Activated naive CD8-positive, alpha-beta T cell treated with anti-CD3 and anti-CD28 coated beads, Interleukin-2, amount 10 ng/mL, durations not matched to agents 7 days and 5 days (primary cell): ENCODE results near the gene PPIP5K1. TPM values are rescaled to one million over a fixed set of nuclear protein-coding genes. Genes with fewer than 3 reads are reported as not detected.

Source experiments
- ATAC-seq: fragments of 150-1000 bp; cut with Tn5 transposase; one replicate; pipeline ENCODE4 v1.10.0; 2021; ENCODE audit warnings: low read depth, moderate library complexity
- POLR2A ChIA-PET: fragments of 350-600 bp; sonication (Branson Sonifier 250); formaldehyde crosslinking; loops from one replicate; lab custom pipeline; 2021; ENCODE audit warnings: antibody characterized with exemption; lab: Charles Lee
- DNase-seq: peaks from one replicate; pipeline ENCODE4 v3.0.0; 2021
- H3K27ac Mint-ChIP-seq: one replicate; pipeline ENCODE4 v1.8.0; 2022; ENCODE audit warnings: mild to moderate bottlenecking, mixed read lengths
- H3K27me3 Mint-ChIP-seq: one replicate; pipeline ENCODE4 v1.8.0; 2022; ENCODE audit warnings: mild to moderate bottlenecking, moderate library complexity, mixed read lengths
- H3K36me3 Mint-ChIP-seq: one replicate; pipeline ENCODE4 v1.8.0; 2021; ENCODE audit warnings: mild to moderate bottlenecking, mixed read lengths
- H3K4me1 Mint-ChIP-seq: one replicate; pipeline ENCODE4 v1.8.0; 2021; ENCODE audit warnings: mixed read lengths
- H3K4me3 Mint-ChIP-seq: one replicate; pipeline ENCODE4 v1.8.0; 2022; ENCODE audit warnings: mild to moderate bottlenecking, moderate library complexity, mixed read lengths
- H3K9me3 Mint-ChIP-seq: one replicate; pipeline ENCODE4 v1.8.0; 2021; ENCODE audit warnings: mixed read lengths
- total RNA-seq, 2 experiments: library from RNA; stranded (reverse); gene quantifications; one replicate each; pipeline ENCODE4 v1.2.3, GENCODE V29; 2021

The PPIP5K1 gene
- total RNA-seq, 2 experiments from 2014 or later: 30.7 to 36.8 TPM

DNA sequence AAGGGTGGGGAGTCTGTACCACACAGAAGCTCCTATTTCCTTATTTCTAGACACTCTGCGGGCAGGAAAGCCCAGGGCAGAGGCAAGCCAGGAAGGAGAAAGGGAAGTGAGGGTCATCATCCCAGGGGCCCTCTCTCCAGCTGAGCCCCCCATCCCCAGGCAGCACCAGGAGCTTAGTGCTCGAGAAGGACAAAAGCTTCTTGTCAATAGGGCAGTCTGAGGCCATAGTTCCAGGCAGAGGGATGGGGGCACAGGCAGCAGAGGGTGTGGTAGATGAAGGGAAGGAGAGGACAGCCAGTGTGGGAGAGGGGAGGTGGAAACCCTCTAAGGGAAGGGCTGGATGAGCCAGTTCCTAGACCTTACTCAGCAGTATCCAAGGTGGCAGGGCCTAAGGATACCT, 69.9 kb downstream of the PPIP5K1 start:
- peaks cover 2% of the 10 kb centered on the region for H3K36me3 Mint-ChIP-seq
- H3K27me3 Mint-ChIP-seq: peaks cover 24% of the 10 kb centered on the region
- H3K27ac Mint-ChIP-seq: no peak overlapping the region
- H3K4me3 Mint-ChIP-seq: no peak overlapping the region
- H3K9me3 Mint-ChIP-seq: no peaks in the 10 kb centered on the region
- DNase-seq (no peak), ATAC-seq (no peak)
- POLR2A ChIA-PET: no interaction called here
- peaks cover 29% of the 10 kb centered on the region for H3K4me1 Mint-ChIP-seq

DNA sequence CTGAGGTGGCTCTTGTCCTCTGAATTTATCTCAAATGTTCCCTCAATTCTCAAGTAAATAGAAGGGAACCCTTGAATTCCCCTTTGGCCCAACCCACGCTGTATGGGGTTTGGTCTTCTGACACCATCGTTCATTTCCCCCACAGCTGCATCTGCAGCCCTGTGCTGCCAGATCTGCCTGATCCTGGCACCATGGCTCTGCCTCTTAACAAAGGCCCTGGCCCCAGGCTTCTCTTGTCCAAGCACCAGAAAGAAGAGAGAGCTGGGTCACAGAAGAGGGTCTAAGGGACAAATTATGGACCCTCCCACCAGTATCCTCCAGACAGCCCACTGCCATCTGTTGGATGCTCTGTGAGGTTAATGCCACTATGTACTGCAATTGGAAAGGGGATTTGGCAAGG, 70.8 kb downstream of the PPIP5K1 start:
- no peak overlapping the region for H3K27ac Mint-ChIP-seq
- no peak for ATAC-seq
- no peak for DNase-seq
- H3K4me3 Mint-ChIP-seq: no peak overlapping the region
- POLR2A ChIA-PET: no interaction called here
- peaks cover 24% of the 10 kb centered on the region for H3K27me3 Mint-ChIP-seq
- peaks cover 28% of the 10 kb centered on the region for H3K4me1 Mint-ChIP-seq
- H3K9me3 Mint-ChIP-seq: no peaks in the 10 kb centered on the region
- H3K36me3 Mint-ChIP-seq: peaks cover 2% of the 10 kb centered on the region

DNA sequence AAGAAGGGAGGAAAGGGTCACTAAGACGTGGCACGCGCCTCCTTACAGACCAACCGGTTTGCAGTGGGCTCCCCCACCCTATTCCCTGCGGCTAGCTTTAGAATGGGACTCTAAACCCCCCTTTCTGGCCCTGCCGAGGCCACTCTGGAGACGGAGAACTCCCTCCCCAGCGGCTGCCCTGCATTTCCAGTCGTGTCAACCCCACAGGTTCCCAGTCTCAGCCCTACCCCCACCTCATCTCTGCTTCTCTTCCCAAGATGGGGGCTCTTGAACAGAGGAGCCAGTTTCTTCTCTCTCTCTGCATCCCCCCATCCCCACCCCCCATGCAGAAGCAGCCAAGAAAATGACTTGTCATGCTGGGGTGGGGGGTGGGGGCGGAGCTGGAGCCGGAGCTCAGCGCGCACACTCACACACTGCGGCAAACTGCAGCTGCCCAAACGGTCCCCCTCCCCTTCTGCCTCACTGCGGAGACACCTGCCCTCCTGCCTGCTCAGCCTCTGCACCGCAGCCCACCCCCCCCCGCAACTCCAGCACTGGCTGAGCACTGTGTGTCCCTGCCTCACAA, 71.7 kb downstream of the PPIP5K1 start:
- POLR2A ChIA-PET: no interaction called here
- no peak for DNase-seq
- H3K4me1 Mint-ChIP-seq: peaks cover 37% of the 10 kb centered on the region
- peak overlapping the region; percentile 65 for H3K4me3 Mint-ChIP-seq
- peaks cover 24% of the 10 kb centered on the region for H3K27me3 Mint-ChIP-seq
- no peak for ATAC-seq
- H3K36me3 Mint-ChIP-seq: peaks cover 2% of the 10 kb centered on the region
- H3K9me3 Mint-ChIP-seq: no peaks in the 10 kb centered on the region
- no peak overlapping the region for H3K27ac Mint-ChIP-seq

DNA sequence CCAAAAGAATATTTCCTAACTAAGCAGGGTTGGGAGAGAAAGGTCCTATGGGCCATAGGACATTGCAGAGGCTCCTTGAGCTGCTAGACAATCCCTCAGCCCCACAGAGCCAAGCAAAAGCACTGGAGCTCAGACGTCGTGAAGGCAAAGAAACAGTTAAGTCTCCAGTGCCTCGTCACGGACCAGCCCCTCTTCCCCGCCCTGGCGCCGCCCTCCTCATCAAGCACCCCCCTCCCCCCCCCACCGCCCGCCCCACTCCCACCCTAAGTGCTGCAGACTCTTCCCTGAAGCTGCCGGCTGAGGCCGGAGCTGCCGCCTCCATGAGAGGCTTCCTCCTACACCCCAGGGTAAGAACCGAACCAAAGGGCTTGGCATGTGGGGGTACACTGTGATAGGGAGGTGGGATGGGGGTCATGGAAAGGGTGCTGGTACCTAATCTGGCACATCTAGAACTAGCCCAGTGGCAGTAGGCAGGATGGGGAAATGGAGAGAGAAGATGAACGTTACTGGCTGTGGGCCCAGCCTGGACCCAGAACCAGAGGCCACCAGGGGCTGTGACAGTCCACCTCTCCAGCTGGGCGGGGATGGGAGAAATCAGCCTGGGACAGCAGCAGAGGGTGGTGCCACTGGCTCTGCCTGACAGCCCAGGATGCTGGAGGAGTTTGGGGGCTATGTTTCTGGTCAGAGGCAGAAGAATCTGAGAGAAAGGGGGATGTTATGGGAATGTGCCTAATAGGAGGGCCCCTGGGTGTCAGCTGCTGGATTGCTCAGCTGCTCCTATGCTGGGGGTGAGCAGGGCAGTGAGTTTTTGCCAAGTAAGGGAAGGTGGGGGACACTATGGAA, 72.4 kb downstream of the PPIP5K1 start, which contains the start of gene MAP1A:
TSS of gene MAP1A (plus strand) at position 255 of the 843 bp plus-strand sequence. CDS start 3,866 bp downstream, outside the sequence.
- no peaks in the 10 kb centered on the region for H3K9me3 Mint-ChIP-seq
- POLR2A ChIA-PET: no interaction called here
- peaks cover 24% of the 10 kb centered on the region for H3K27me3 Mint-ChIP-seq
- H3K27ac Mint-ChIP-seq: no peak within 1 kb of the TSS
- DNase-seq (no peak), ATAC-seq (no peak)
- peaks cover 40% of the 10 kb centered on the region for H3K4me1 Mint-ChIP-seq
- peaks cover 1% of the 10 kb centered on the region for H3K36me3 Mint-ChIP-seq
- peak within 1 kb of the TSS; percentile 65 for H3K4me3 Mint-ChIP-seq

DNA sequence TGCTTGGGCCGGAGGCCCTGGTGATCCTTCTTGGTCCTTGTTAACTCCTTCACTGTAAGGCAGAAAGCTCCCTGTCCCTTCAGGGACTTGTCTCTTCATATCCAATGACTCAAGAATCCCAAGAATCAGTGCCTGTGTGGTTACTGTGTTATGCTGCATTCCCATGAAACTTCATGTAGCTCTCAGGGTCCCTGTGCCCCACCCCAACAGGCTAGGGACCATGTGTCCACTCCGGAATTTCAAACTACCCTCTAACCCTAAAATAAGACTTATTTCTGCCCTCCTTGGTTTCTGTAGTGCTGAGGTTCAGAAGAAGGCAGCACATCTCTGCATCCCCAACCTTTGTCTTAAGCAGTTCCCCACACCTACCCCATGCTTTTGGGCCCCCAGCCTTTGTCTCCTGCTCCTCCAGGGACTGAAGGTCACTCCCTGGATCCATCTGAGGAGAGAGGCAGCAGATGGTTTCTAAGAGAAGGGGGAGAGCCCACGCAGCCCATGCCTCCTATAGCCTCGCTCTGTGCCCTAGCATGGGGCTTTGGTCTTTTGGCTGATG, 73.1 kb downstream of the PPIP5K1 start:
- Mint-ChIP-seq H3K27me3 (peaks cover 24% of the 10 kb centered on the region), H3K4me3 (peak overlapping the region; percentile 13), H3K9me3 (no peaks in the 10 kb centered on the region), H3K36me3 (no peaks in the 10 kb centered on the region), H3K4me1 (peaks cover 46% of the 10 kb centered on the region), H3K27ac (no peak overlapping the region)
- ATAC-seq (no peak), DNase-seq (no peak)
- POLR2A ChIA-PET: no interaction called here

DNA sequence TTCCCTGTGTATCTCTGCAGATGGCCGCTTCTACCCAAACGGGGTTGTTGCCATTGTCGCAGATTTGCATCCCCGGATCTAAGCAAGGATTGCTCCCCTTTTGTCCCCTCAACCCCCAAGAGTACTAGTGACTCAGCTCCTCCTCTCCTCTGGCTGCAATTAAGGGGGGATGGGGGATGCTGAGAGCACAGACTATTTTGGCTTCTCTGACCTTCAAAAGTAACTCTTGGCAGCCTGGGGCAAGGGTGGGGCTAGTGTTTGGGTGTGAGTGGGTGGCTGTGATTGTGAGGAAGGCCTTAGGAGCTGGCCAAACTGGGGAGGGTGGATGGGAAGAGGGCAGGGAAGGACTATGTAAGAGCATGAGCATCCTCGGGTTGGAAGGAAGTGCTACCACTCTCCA, 73.8 kb downstream of the PPIP5K1 start:
- DNase-seq: no peak
- Mint-ChIP-seq H3K4me1 (peaks cover 50% of the 10 kb centered on the region), H3K27ac (peak overlapping the region; percentile 49), H3K36me3 (no peaks in the 10 kb centered on the region), H3K27me3 (peaks cover 24% of the 10 kb centered on the region), H3K9me3 (no peaks in the 10 kb centered on the region), H3K4me3 (no peak overlapping the region)
- no peak for ATAC-seq
- POLR2A ChIA-PET: no interaction called here

DNA sequence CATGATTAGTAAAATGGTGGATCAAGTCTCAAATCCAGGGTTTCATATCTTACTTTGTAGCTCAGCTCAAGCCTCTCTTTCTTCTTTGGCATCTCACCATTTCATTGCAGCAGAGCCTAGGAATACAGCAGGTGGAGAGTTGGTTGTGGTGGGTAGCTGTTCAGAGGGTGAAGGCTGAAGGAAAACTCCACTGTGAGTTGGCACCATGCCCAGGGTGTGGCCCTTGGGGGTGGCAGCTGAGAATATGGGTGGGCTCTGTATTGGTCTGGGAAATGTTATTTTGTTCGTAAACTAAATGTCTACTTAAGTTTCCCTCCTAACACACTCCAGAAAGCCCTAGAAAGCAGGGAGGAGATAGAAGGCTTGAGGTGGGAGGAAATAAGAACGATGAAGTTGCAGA, 74.3 kb downstream of the PPIP5K1 start:
- Mint-ChIP-seq H3K9me3 (no peaks in the 10 kb centered on the region), H3K27ac (no peak overlapping the region), H3K36me3 (no peaks in the 10 kb centered on the region), H3K4me1 (peaks cover 51% of the 10 kb centered on the region), H3K27me3 (peaks cover 24% of the 10 kb centered on the region), H3K4me3 (no peak overlapping the region)
- no peak for DNase-seq
- ATAC-seq: no peak
- POLR2A ChIA-PET: no interaction called here

DNA sequence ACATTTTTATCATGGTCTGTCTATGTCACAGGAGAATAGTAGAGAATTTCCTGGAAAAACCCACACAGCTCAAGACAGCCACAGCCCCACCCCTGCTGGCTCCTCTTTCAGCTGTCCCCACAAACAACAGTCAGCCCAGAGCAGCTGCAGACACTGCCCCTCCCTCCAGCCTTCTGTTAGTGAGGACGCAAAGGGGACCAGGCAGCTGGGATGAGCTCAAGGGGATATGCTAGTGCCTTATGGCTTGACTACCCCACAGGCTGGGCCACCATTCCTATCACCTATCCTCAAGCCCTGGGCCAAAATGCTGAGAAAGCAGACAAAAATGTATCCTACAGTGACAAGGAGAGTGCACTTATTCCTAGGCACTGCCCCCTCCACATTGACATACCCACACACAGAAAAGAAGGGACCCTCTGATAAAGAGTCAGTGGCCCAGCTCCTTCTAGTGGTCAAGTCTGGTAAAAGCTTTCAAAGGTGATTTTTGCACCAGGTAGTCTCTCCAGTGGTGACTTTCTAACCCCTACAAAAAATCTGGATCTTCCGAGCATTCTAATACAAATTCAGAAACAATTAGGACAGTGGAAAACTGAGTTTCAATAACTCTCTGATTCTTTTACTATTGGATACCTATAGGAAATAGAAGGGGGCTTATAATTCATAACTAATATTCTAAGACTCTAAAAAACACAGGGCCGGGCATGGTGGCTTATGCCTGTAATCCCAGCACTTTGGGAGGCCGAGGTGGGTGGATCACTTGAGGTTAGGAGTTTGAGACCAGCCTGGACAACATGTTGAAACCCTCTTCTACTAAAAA, 75.6 kb downstream of the PPIP5K1 start:
- peaks cover 59% of the 10 kb centered on the region for H3K4me1 Mint-ChIP-seq
- no peak for ATAC-seq
- no peaks in the 10 kb centered on the region for H3K9me3 Mint-ChIP-seq
- H3K36me3 Mint-ChIP-seq: no peaks in the 10 kb centered on the region
- peak overlapping the region; percentile 64 for H3K4me3 Mint-ChIP-seq
- peaks cover 21% of the 10 kb centered on the region for H3K27me3 Mint-ChIP-seq
- DNase-seq: peak; percentile 49
- H3K27ac Mint-ChIP-seq: peak overlapping the region; percentile 65
- POLR2A ChIA-PET: interaction anchor here (1.1 to 1.5 kb wide), 2 partner anchors 21 to 73 kb away, joined by 4 read pairs; partner anchors contain the start of gene TP53BP1

DNA sequence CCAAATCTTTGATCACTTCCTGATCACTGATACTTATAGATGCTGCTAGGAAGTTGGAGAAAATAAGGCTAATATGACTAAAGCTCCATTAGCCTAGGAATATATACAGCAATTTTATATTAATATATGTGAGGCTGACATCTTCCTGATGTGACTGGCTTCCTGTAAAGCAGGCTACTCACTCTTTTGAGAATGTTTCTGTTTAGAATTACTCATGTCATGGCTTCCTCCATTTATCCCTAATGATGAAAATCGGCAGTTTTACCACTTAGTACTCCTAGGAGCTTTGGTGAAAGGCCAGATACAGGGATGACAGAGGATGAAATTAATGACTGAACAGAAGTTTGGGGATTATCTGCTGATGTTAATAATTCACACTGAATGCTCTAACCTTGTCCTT, 76.5 kb downstream of the PPIP5K1 start:
- ATAC-seq: no peak
- no peak for DNase-seq
- H3K4me3 Mint-ChIP-seq: peak overlapping the region; percentile 64
- peaks cover 59% of the 10 kb centered on the region for H3K4me1 Mint-ChIP-seq
- H3K27ac Mint-ChIP-seq: peak overlapping the region; percentile 65
- no peaks in the 10 kb centered on the region for H3K9me3 Mint-ChIP-seq
- H3K36me3 Mint-ChIP-seq: peaks cover 2% of the 10 kb centered on the region
- POLR2A ChIA-PET: interaction anchor here (1.1 to 1.5 kb wide), 2 partner anchors 20 to 72 kb away, joined by 4 read pairs; partner anchors contain the start of gene TP53BP1
- H3K27me3 Mint-ChIP-seq: peaks cover 17% of the 10 kb centered on the region

DNA sequence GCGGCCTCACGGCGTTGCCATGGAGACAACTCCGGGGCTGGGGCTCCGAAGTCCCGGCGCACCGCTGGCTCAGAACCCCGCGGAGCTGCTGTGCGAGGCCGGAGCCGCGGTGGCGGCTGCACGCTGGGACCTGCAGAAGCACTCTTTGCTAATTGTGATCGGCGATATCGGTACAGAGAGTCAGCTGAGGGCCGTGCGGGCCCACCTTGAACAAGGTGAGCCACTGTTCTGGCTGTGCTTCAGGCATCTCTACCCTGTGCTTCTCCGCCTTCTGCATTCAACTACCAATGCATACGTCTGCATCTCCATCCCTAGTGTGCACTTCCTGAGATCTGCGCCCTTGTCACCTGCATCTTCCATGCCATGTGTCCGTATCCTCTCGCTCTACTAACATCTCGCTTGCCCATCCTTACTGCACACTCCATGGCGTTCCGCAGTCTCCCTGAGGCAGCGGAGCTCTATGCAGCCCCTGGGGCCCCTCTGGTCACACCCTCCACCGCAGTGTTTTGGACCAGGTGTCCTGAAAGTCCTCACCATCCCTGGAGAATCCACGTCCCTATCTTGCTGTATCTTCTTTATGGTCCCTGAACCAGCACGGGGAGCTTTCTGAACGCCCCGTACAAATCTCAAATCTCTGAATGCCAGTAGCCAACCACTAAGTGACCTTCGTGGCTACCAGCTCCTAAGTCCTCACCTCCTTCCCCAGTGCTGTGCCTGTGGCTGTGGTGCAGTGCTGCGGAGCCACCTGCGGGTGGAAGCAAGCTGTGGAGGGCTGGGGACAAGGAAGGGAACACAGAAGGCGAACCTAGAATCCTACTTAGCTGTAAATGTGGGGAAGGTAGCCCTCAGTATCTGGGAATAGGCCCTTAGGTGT, 78.8 kb downstream of the PPIP5K1 start:
- H3K27ac Mint-ChIP-seq: peak overlapping the region; percentile 72
- no peaks in the 10 kb centered on the region for H3K9me3 Mint-ChIP-seq
- peak overlapping the region; percentile 87 for H3K4me3 Mint-ChIP-seq
- POLR2A ChIA-PET: interaction anchor here (0.5 to 2.3 kb wide), 17 partner anchors 11 to 1328 kb away, joined by 3 to 25 read pairs (median 3); partner anchors contain the start of genes CCNDBP1, ELL3, GANC and PDIA3
- H3K36me3 Mint-ChIP-seq: peaks cover 2% of the 10 kb centered on the region
- peaks cover 3% of the 10 kb centered on the region for H3K27me3 Mint-ChIP-seq
- ATAC-seq (no peak), DNase-seq (peak; percentile 41)
- peaks cover 47% of the 10 kb centered on the region for H3K4me1 Mint-ChIP-seq

DNA sequence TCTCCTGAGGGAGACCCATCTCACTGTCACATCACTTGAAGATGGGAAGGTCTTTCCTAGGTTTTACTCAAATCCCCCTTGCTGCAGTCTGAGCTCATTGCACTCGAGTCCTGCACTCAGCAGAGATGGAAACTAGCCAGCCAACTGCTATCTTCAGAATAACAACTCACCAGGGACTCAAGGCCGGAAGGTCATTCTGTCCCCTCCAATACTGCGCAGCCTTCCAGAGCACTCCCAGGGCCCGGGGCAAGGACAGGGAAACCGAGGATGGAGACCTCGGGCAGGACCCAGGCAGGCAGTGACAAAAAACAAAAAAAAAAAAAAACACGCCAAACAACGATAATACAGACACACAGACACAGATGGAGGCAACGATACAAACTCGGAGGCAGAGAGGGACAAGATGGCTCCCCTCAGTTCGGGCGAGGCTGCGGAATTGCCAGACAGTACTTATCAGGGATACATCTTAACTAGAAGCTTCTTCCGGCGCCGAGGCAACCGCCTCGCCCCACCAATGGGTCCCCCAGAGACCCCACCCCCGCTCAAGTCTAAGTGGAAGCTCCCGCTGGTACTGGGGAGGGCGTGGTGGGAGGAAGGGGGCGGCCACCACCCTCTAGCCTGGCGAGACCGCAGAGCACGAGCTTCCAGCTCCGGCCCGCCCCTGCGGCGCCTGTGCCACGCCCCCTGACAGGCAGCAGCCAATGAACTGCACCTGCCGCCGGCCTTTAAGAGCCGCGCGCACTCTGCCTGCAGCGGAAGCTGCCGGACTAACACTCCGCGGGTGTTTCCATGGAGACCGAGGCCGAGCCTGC, 79.6 kb downstream of the PPIP5K1 start:
- Mint-ChIP-seq H3K4me3 (peak overlapping the region; percentile 87), H3K27me3 (no peaks in the 10 kb centered on the region), H3K9me3 (no peaks in the 10 kb centered on the region), H3K27ac (peak overlapping the region; percentile 90), H3K4me1 (peaks cover 39% of the 10 kb centered on the region), H3K36me3 (peaks cover 2% of the 10 kb centered on the region)
- ATAC-seq (peak; percentile 92), DNase-seq (peak; percentile 98)
- POLR2A ChIA-PET: interaction anchor here (0.5 to 2.3 kb wide), 17 partner anchors 10 to 1327 kb away, joined by 3 to 25 read pairs (median 4); partner anchors contain the start of genes CCNDBP1, ELL3, GANC and PDIA3
